Liver (tissue), 9 donors: ENCODE results near the gene SPATA4. TPM values are rescaled to one million over a fixed set of nuclear protein-coding genes. Genes with fewer than 3 reads are reported as not detected.

Experiments
- DNase-seq: peaks from one replicate; pipeline ENCODE4 v3.0.0-alpha.2; 2017; ENCODE audit warnings: low spot score
- H3K27ac ChIP-seq, 2 donors: one replicate each; pipeline ENCODE4 v1.7.0; 2013; ENCODE audit warnings: inconsistent platforms in 2 of 2, low read length in 2 of 2, control low read depth in 1 of 2, low read depth in 1 of 2, mild to moderate bottlenecking in 1 of 2
- H3K27me3 ChIP-seq, 4 donors: one replicate each; pipeline versions ENCODE4 v1.6.1 to v1.7.0; 2013; ENCODE audit warnings: low read length in 3 of 4, inconsistent platforms in 1 of 4, mild to moderate bottlenecking in 1 of 4, moderate library complexity in 1 of 4; ENCODE audit not compliant: control insufficient read depth in 4 of 4, insufficient read depth in 4 of 4
- H3K36me3 ChIP-seq, 4 donors: one replicate each; pipeline versions ENCODE4 v1.6.1 to v1.7.0; 2013; ENCODE audit warnings: low read length in 3 of 4, mild to moderate bottlenecking in 3 of 4, low read depth in 1 of 4, moderate library complexity in 1 of 4; ENCODE audit not compliant: control insufficient read depth in 4 of 4, insufficient read depth in 3 of 4
- H3K4me1 ChIP-seq, 4 donors: one replicate each; pipeline versions ENCODE4 v1.6.1 to v1.7.0; 2013; ENCODE audit warnings: low read length in 3 of 4, mild to moderate bottlenecking in 3 of 4, moderate library complexity in 1 of 4; ENCODE audit not compliant: control insufficient read depth in 4 of 4, insufficient read depth in 4 of 4
- H3K4me3 ChIP-seq, 3 donors: one replicate each; pipeline versions ENCODE4 v1.6.1 to v1.7.0; 2013; ENCODE audit warnings: low read length in 3 of 3, control low read depth in 1 of 3, low read depth in 1 of 3, mild to moderate bottlenecking in 1 of 3
- H3K9ac ChIP-seq, 2 donors: one replicate each; pipeline ENCODE4 v1.7.0; 2013; ENCODE audit warnings: low read length in 2 of 2, mild to moderate bottlenecking in 2 of 2, moderate library complexity in 2 of 2, control low read depth in 1 of 2, low read depth in 1 of 2
- H3K9me3 ChIP-seq, 4 donors: one replicate each; pipeline versions ENCODE4 v1.6.1 to v1.7.0; 2013; ENCODE audit warnings: low read length in 3 of 4; ENCODE audit not compliant: control insufficient read depth in 4 of 4
- ATF3 ChIP-seq: IDR thresholded peaks from 2 replicates; pipeline ENCODE4 v1.6.1; 2016; ENCODE audit warnings: antibody characterized with exemption
- CTCF ChIP-seq: fragments of 150-350 bp; IDR thresholded peaks from 2 replicates; pipeline ENCODE4 v1.5.1; 2017; ENCODE audit warnings: improper control_type of control experiment, low read depth, low read length; ENCODE audit not compliant: missing input control
- EGR1 ChIP-seq, 2 donors: IDR thresholded peaks; 2 replicates each; pipeline ENCODE4 v1.6.1; 2016 to 2018; ENCODE audit warnings: antibody characterized with exemption in 2 of 2, low read depth in 2 of 2
- FOXA1 ChIP-seq: IDR thresholded peaks from 2 replicates; pipeline ENCODE4 v1.6.1; 2016; ENCODE audit warnings: antibody characterized with exemption
- FOXA2 ChIP-seq: IDR thresholded peaks from 2 replicates; pipeline ENCODE4 v1.6.1; 2016; ENCODE audit warnings: antibody characterized with exemption
- GABPA ChIP-seq, 2 donors: IDR thresholded peaks in 1 of 2; conservative IDR thresholded peaks in 1 of 2; 2 replicates each; pipeline ENCODE4 v1.6.1; 2016; ENCODE audit warnings: antibody characterized with exemption in 2 of 2, mild to moderate bottlenecking in 1 of 2, moderate library complexity in 1 of 2
- HNF4A ChIP-seq, 2 donors: conservative IDR thresholded peaks; 2 replicates each; pipeline ENCODE4 v1.6.1; 2016; ENCODE audit warnings: antibody characterized with exemption in 2 of 2, mild to moderate bottlenecking in 2 of 2
- HNF4G ChIP-seq: IDR thresholded peaks from 2 replicates; pipeline ENCODE4 v1.6.1; 2016; ENCODE audit warnings: antibody characterized with exemption
- JUND ChIP-seq, 2 donors: IDR thresholded peaks; 2 replicates each; pipeline ENCODE4 v1.6.1; 2016; ENCODE audit warnings: antibody characterized with exemption in 2 of 2
- NR2F2 ChIP-seq: IDR thresholded peaks from 2 replicates; pipeline ENCODE4 v1.6.1; 2016; ENCODE audit warnings: antibody characterized with exemption
- RAD21 ChIP-seq, 2 donors: IDR thresholded peaks; 2 replicates each; pipeline ENCODE4 v1.6.1; 2016; ENCODE audit warnings: antibody characterized with exemption in 2 of 2, mild to moderate bottlenecking in 2 of 2
- RXRA ChIP-seq, 2 donors: IDR thresholded peaks; 2 replicates each; pipeline ENCODE4 v1.6.1; 2017 to 2018; ENCODE audit warnings: antibody characterized with exemption in 2 of 2, mild to moderate bottlenecking in 1 of 2
- SP1 ChIP-seq: IDR thresholded peaks from 2 replicates; pipeline ENCODE4 v1.6.1; 2018; ENCODE audit warnings: antibody characterized with exemption, mild to moderate bottlenecking
- TAF1 ChIP-seq: conservative IDR thresholded peaks from 2 replicates; pipeline ENCODE4 v1.6.1; 2016; ENCODE audit warnings: antibody characterized with exemption, mild to moderate bottlenecking
- YY1 ChIP-seq: IDR thresholded peaks from 2 replicates; pipeline ENCODE4 v1.6.1; 2016; ENCODE audit warnings: antibody characterized with exemption, mild to moderate bottlenecking
- WGBS: extraction: QIAGEN DNeasy Blood & Tissue Kit; methylation state at CpG from one replicate; pipeline ENCODE4 v1.1.7; 2013; 5-methylcytosine and 5-hydroxymethylcytosine counted together
- polyA plus RNA-seq, 2 donors: library from polyadenylated mRNA; stranded (reverse) in 1 of 2; unstranded in 1 of 2; fragments of 200-250 nt in 1 of 2; fragments of >200 nt in 1 of 2; fragmentation: Nextera tagmentation in 1 of 2; extraction: Ambion mirVana in 1 of 2; gene quantifications; one replicate each; pipeline versions ENCODE4 v1.2.1 to v1.2.3, GENCODE V29; 2013 to 2015
- total RNA-seq, 2 donors: library from RNA; depleted of rRNA; stranded (reverse); fragments of >200 nt; gene quantifications; one replicate each; pipeline ENCODE4 v1.2.3, GENCODE V29; 2014
- TF ChIP-seq, protein P1 (sequence below): IDR thresholded peaks from 2 replicates; pipeline ENCODE4 v1.6.1; 2016; ENCODE audit warnings: antibody characterized with exemption
- TF ChIP-seq, protein P2 (sequence below): IDR thresholded peaks from 2 replicates; pipeline ENCODE4 v1.6.1; 2016; ENCODE audit warnings: antibody characterized with exemption
- TF ChIP-seq, protein P3 (sequence below): IDR thresholded peaks from 2 replicates; pipeline ENCODE4 v1.6.1; 2016; ENCODE audit warnings: antibody characterized with exemption, mild to moderate bottlenecking
- donor health status: healthy.
- donor health status: healthy.
- donor health status: healthy.
- donor health status: healthy.
- donor health status: healthy.

The SPATA4 gene
- total and polyA plus RNA-seq, 4 donors, result 0.14 TPM; not detected in 3

- H3K36me3 ChIP-seq, result no peaks in the 10 kb centered on the region
- TF ChIP-seq SP1 (no peak), RXRA (IDR thresholded peaks at IDR 0.05) (no peak), FOXA2 (no peak), EGR1 (IDR thresholded peaks at IDR 0.05; ENCODE audit: low read depth in 2 of 2) (no peak), HNF4G (no peak), CTCF (no peak), FOXA1 (no peak), NR2F2 (no peak)
- TF ChIP-seq, protein P1, sequence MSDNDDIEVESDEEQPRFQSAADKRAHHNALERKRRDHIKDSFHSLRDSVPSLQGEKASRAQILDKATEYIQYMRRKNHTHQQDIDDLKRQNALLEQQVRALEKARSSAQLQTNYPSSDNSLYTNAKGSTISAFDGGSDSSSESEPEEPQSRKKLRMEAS, result no peak
- no peak overlapping the region for H3K4me3 ChIP-seq
- no peaks in the 10 kb centered on the region for H3K9me3 ChIP-seq
- WGBS, result 80% methylated on average over 7 of the region's 7 CpGs
- DNase-seq, result no peak
- no peak overlapping the region for H3K27ac ChIP-seq
- H3K9ac ChIP-seq, result no peak overlapping the region
- H3K4me1 ChIP-seq, result peaks cover 0 to 2% (median 0%) of the 10 kb centered on the region in 4 donors
- no peaks in the 10 kb centered on the region for H3K27me3 ChIP-seq
Observed at GRCh38 chr4:176238157-176238610, 42.8 kb upstream of the SPATA4 start.

- DNase-seq, result no peak
- TF ChIP-seq, protein P2, sequence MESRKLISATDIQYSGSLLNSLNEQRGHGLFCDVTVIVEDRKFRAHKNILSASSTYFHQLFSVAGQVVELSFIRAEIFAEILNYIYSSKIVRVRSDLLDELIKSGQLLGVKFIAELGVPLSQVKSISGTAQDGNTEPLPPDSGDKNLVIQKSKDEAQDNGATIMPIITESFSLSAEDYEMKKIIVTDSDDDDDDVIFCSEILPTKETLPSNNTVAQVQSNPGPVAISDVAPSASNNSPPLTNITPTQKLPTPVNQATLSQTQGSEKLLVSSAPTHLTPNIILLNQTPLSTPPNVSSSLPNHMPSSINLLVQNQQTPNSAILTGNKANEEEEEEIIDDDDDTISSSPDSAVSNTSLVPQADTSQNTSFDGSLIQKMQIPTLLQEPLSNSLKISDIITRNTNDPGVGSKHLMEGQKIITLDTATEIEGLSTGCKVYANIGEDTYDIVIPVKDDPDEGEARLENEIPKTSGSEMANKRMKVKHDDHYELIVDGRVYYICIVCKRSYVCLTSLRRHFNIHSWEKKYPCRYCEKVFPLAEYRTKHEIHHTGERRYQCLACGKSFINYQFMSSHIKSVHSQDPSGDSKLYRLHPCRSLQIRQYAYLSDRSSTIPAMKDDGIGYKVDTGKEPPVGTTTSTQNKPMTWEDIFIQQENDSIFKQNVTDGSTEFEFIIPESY, result no peak
- TF ChIP-seq TAF1 (no peak), CTCF (no peak), JUND (IDR thresholded peaks at IDR 0.05) (no peak), NR2F2 (no peak), ATF3 (no peak), EGR1 (IDR thresholded peaks at IDR 0.05; ENCODE audit: low read depth in 2 of 2) (no peak), RXRA (IDR thresholded peaks at IDR 0.05) (no peak), HNF4G (no peak), FOXA1 (no peak), GABPA (IDR thresholded peaks at IDR 0.05 in 1 of 2, conservative IDR thresholded peaks at IDR 0.05 in 1 of 2) (no peak), HNF4A (conservative IDR thresholded peaks at IDR 0.05) (no peak), SP1 (no peak), RAD21 (IDR thresholded peaks at IDR 0.05) (no peak), YY1 (no peak), FOXA2 (no peak)
- TF ChIP-seq, protein P1, result no peak
- TF ChIP-seq, protein P3, sequence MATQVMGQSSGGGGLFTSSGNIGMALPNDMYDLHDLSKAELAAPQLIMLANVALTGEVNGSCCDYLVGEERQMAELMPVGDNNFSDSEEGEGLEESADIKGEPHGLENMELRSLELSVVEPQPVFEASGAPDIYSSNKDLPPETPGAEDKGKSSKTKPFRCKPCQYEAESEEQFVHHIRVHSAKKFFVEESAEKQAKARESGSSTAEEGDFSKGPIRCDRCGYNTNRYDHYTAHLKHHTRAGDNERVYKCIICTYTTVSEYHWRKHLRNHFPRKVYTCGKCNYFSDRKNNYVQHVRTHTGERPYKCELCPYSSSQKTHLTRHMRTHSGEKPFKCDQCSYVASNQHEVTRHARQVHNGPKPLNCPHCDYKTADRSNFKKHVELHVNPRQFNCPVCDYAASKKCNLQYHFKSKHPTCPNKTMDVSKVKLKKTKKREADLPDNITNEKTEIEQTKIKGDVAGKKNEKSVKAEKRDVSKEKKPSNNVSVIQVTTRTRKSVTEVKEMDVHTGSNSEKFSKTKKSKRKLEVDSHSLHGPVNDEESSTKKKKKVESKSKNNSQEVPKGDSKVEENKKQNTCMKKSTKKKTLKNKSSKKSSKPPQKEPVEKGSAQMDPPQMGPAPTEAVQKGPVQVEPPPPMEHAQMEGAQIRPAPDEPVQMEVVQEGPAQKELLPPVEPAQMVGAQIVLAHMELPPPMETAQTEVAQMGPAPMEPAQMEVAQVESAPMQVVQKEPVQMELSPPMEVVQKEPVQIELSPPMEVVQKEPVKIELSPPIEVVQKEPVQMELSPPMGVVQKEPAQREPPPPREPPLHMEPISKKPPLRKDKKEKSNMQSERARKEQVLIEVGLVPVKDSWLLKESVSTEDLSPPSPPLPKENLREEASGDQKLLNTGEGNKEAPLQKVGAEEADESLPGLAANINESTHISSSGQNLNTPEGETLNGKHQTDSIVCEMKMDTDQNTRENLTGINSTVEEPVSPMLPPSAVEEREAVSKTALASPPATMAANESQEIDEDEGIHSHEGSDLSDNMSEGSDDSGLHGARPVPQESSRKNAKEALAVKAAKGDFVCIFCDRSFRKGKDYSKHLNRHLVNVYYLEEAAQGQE, result no peak
Observed at GRCh38 chr4:176236946-176237345, 41.6 kb upstream of the SPATA4 start.

More at GRCh38 chr4:176236946-176237345, 41.6 kb upstream of the SPATA4 start:
- Histone ChIP-seq H3K9ac (no peak overlapping the region), H3K36me3 (no peaks in the 10 kb centered on the region), H3K27ac (no peak overlapping the region), H3K4me1 (peaks cover 0 to 2% (median 0%) of the 10 kb centered on the region in 4 donors), H3K4me3 (no peak overlapping the region), H3K9me3 (no peaks in the 10 kb centered on the region), H3K27me3 (no peaks in the 10 kb centered on the region)
- 70% methylated on average over 5 of the region's 5 CpGs for WGBS
